Hematopoietic multipotent progenitor cell (in vitro differentiated cells): ENCODE data around the gene TRIO. TPM values are rescaled to one million over a fixed set of nuclear protein-coding genes. Genes with fewer than 3 reads are reported as not detected.

Experiments used
- DNase-seq, 3 donors: peaks; one replicate each; pipeline ENCODE4 v3.0.0-alpha.2; 2011 to 2015; ENCODE audit warnings: low read depth in 2 of 3, low spot score in 2 of 3
- total RNA-seq: library from RNA; depleted of rRNA; stranded (reverse); fragments of >200 nt; gene quantifications from one replicate; pipeline ENCODE4 v1.2.3, GENCODE V29; 2012

TRIO gene
- total RNA-seq, 1 donor = 69.2 TPM

DNA sequence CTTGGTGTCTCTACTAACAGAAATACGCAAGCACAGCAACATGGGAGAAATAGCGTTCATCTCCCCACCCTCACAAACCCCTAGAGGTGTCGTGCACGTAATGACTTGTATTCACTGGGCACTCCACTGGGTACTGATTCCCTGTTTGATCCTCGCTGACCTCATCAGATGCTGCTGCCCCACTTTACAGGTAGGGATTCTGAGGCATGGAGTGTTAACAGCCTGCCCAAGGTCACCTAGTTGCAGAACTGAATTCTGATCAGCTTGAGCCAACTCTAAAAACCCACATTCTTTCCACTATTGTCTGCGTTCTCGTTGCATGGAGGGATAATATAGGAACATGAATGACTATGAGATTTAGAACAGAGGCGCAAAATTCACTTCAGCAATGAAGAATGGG lies 96.3 kb downstream of the TRIO start:
- no peak for DNase-seq

DNA sequence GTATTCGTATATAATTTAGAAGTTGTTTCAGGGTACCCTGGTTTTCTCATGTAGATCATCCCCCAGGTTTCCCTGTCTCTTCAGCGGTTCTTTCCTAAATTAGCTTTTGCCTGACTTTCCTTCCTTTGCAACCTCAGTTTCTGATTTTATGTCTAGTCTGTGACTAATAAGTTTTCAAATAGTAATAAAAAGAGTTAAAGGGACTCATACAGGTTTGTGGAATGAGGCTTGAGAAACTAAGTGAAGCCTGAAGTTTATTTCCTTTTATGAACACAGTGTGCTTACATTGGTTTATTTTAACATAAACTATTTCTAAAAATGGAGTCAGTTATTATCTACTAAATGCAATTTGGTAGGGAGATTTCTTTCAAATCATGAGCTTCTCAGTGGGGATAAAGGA lies 96.8 kb downstream of the TRIO start:
- no peak for DNase-seq

DNA sequence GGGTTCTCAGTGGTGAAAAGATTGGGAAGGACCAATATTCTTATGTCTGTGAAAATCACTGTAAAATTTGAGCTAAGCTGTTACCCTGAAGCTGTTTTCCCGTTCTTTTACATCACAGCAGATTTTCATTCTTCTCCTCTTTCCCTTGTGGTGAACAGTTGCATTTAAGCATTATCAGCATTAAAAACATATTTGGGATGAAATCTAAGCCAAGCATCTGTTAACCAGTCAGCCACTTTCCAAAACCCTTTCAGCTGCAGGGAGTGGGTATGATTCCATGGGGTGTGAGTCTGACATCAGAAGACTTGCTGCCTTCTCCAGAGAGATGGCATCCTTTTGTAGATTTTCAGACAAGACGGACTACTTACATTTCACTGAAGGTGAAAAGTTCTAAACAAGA lies 97.2 kb downstream of the TRIO start:
- no peak for DNase-seq

DNA sequence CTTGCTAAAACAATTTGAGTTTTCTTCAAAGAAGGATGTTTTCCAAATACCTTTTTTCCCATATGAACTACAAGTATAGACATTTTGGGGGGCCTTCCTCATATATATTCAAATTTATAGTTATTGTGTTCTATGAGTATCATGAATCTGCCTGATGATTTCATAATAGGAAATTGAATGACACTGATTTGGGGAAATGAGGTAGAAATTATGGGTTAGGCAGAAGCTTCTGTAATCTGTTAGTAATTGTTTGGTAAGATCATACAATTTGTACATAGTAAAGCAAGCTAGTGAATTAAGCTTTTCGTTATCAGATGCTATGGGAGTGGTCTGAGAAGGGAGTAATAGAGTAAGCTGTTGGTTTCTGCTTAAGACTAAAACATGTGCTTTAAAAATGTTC lies 98.0 kb downstream of the TRIO start:
- DNase-seq = no peak

DNA sequence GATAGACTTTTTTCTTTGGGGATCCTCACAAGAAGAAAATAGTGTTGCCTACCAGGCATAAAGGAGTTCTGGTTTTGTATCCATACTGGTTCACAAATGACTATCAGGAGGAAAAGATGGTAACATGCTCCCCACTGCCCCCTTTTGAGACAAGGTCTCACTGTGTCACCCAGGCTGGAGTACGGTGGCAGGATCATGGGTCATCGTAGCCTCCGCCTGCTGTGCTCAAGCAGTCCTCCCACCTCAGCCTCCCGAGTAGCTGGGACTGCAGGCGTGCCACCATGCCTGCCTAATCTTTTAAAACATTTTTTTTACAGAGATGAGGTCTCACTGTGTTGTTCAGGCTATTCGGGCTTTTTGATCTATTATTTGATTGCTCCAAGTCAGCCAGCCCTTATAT lies 99.3 kb downstream of the TRIO start:
- no peak for DNase-seq

DNA sequence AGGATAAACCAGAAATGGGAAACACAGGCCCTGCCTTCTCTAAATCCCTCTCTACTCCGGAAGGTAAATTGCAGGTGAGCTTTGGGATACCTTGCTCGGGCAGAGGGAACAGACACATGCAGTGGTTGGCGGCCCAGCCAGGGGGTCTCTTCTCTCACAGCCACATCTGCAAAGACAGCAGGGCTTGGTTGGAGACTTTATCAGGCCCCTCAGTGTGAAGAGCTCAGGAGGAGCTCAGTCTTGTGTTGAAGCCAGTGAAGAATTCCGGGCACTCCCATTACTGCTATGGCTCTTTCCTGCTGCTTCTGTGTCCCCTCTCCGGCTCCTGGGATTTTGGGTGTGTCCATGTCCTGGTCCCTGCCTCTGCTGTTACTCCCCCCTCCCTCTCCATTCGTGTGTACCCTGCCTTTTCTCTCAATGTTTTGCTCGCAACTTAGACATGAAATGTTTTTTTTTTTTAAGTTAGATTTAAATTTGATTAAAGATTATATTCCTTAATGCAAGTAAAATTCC lies 99.8 kb downstream of the TRIO start:
- DNase-seq = no peak

DNA sequence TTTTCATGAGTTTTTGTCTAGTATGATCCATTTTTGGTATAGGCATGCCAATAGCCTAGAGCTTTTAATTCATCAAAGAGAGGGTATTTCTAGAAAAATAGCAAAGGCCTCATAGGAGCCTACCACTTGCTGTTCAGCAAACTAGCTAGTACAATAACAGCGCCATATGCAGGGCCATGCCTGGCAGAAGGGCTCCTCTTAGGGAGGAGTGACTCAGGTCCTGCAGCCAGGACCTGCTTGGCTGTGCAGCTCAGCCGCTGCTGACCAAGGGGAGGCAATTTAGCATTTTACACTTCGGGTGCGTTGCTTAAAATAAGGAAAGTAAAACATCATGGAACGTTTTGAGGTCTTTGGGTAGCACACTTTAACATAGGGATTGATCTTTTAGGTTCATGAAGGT lies 100.6 kb downstream of the TRIO start:
- no peak for DNase-seq

DNA sequence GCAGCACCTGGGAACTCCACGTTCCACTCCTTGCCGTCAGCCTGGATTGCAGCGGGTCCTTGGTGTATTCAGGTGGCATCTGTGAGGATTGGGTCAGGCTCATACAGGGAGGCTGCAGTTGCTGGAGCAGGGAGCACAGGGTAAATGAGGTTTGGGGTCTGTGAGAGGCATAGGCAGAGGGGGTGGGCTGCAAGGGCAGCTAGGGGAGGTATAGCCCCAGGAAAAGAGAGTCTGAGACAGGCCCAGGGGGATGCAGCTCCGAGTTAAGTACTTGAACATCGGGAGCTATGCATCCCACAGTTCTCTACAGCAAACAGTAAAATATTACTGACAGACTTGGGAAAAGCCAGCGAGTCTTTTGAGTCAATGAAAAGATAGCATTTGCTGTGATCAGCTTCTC lies 101.6 kb downstream of the TRIO start:
- DNase-seq = no peak

DNA sequence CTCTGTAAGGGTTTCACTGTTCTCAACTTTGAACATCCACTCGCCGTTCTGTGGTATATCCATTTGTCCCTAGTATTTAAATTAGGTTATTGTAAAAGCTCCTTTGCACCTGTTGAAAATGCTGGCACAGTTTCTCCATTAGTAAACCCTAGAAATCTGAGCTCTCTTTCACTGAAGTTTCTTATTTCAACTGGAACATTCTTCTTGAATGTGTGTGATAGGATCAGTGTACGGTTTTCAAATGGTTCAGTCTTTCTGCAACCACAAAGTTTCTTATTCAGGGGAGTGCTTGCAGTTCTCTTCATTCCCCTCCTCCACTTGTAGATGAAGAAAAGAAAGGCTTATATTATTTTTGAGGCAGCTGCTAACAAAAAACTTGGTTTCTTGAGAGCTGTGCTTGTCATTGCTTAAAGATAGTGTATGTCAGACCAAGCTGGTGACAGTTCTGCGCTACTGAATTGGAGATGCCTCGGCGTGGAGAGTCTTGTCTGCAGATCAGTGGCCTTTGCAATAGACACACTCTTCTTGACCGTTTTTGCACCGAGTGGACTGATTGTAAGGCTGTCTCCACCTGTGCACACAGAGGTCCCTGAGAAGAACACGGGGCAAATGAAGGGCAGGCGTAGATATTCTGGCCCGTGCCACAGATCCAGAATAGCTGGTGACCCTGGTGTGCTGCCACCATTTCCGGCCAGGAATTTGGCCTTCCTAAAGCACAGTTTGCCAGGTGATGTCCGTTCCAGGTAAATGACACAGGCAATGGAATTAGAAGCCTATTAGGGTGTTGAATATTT lies 102.2 kb downstream of the TRIO start:
- no peak for DNase-seq

DNA sequence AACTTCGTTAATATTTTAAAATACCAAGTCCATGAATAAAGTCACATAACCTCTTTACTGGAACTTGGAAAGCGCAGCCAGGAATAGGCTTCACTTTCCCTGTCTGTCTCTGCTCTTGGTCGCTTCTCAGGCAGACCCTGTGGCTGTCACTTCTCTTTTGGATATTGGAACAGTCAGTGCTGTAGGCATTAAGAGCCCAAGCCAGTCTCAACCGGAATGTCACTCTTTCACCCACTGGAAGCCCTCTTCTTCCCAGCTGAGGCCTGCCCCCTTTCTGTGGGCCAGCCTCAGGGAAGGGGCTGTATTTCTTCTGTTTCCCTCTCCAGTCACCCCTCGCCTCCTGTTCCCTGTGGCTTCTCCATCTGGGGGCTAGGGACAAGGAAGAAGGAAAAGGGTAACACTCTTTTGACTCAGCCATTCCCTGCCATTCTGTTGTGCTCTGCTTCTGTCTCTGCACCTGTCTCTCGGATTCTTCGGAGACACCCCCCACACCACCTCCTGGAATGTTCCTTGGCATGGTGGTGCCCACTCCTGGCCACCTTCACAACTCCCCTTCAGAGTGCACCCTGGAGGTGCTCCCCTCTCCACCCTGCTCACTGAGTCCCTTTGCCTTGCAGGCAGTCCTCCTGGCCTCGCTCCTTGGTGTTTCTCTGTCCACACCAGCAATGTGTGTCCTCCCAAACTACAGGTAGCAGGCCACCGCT lies 103.4 kb downstream of the TRIO start:
- no peak for DNase-seq

DNA sequence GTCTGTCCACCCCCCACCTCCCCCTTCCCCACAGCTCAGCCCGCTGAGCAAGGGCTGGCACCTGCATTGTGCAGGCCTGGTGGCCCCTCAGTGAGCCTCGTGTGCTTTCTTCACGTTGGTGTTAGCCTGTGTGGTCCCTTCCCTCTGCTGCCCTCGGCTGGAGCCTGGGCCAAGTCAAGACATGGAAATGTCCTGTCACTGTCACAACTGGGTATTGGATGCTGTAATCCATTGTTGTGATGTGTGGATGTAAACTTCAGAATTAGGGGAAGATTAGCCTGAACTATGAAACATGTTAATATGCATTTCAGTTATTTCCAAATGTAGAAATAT lies 103.9 kb downstream of the TRIO start:
- no peak for DNase-seq

DNA sequence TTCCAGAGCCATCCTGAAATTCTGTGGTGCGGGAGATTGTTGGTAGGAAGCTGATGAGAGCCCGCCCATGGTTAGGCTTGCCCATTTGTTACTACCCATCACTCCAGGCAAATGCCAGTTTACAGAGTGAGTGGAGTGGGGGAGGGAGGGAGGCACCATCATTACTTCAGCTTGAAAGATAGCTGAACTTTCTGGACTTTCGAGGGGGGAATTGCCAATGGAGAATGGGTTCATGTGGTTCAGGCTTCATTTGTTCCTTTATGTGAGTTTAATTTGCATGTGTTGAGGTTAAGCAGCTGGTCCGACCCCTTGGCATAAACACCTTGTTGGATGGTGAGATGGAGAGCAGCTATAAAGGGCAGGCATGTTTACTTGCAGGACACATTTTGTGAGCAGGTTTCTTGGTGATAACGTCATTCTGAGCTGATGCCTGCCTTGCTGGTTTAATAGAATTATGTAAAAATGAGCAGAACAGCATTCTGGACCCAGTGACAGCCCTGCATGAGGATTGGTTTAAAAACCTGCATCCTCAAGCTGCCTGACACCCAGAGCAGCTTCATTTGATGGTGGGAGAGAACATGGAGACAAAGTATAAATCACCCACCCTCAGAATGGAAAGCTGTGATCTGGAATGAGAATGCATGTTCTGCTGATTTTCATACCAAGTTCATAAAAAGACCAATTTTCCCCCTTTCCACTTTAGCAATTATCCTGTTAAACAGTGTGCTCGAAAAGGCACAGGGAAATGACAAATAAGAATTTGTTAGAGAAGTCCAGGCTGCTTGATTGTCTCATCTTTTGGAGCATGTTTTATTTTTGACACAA lies 106.3 kb downstream of the TRIO start:
- DNase-seq = no peak

DNA sequence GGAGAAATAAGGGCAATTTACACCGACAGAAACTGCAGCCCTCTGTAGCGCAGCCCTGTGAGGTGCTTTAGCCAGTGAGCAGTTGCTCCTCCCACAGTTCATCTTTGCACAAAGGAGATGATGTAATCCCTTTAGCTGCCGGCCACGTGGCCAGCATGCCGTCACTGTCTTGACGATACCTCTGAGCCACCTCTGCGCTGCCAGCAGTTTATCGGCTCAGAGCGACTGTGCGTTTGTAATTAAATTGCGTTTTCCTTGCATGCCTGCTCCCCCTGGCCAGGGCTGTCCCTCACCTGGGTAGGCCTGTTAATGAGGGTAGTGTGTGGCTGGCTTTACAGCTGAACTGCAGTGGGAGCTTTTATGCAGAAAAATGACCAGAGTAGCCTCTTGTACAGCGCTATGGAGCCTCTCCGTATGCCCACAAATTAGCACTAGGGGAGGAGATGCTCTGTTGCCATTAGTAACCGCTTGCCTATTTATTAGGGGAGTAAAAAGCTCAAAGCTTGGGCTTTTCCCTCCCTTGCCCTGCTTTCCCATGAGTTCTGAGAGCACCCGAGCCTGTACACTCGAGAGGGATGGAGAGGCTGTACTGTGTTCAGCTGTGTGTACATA lies 107.0 kb downstream of the TRIO start:
- DNase-seq = peak in 1 of 3 donors; percentile 41

DNA sequence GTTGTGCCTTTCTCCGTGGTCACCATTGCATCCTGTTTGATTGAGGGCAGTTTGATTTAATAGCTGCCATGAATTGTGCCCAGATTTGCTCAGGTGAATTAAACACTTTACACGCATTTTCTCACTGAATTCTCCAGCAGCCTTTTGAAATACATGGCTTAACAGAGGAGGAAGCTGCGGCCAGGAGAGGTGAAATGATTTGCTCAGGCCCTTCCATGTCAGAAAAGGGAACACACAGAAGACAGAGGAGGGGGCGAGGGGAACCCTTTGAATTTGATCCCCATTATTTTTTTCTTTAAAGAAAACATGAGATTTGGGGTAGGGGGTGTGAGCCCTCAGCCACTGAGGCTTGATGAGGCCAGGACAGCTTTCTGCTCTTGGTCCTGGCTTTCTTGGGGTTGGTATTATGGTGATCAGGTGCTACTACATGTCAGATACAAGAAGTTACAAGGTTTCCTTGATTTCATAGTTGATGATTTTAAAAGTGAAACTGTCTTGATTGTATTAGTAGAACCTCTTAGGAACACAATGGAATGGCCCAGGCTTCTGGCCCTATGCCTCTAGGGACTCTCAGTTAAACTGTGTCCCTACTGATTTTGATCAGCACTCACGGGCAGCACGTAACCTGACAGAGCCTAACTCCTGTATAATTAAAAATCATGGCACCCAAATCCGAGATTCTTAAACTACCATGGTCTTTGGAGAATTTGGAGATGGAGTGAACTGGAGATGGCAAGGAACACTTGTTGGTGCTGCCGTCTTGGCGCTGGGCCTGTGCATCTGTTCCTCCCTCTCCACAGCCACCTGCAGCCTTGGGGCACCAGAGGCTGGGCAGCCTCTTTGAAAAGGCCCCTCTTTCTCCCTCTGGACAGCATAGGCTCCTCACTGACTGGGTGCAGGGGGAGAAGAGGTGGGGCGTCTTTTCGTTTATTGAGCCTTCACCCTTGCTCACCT lies 107.9 kb downstream of the TRIO start:
- peak in 1 of 3 donors; percentile 57 for DNase-seq

DNA sequence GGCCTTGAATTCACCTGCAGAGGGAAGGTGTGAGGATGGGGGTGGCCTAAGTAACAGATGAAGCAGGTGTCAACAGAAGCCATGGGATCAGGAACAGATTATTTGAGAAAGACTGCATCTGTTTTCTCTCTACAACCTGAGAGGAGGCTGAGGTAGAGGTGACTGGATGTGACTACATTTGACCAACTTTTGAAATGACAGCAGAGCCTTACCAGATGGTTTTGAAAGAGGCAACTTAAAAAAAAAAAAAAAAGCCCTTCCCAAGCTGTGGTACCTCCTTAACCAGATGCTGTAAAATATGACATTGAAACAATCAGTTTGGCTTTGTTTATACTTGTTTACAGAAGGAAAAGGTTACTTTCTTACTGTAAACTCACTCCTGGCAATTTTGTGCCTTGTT lies 108.6 kb downstream of the TRIO start:
- no peak for DNase-seq

DNA sequence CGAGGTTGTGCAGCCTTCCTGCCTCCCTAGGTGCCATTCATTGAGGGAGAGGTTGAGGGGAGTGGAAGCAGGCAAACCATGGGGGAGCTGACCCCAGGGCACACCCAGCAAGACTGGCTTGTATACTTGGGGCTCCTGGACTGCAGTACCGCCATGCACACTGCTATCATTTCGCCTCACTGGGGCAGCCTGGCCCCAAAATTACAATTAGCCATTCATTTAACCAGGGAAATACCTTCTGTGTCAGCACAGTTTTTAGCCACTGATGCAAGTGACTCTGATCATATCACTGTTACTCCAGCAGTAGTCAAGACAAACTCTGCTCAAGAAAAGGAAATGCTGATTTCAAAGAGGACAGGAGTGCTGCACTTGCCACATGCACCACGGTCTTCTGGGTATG lies 109.7 kb downstream of the TRIO start:
- DNase-seq = no peak

DNA sequence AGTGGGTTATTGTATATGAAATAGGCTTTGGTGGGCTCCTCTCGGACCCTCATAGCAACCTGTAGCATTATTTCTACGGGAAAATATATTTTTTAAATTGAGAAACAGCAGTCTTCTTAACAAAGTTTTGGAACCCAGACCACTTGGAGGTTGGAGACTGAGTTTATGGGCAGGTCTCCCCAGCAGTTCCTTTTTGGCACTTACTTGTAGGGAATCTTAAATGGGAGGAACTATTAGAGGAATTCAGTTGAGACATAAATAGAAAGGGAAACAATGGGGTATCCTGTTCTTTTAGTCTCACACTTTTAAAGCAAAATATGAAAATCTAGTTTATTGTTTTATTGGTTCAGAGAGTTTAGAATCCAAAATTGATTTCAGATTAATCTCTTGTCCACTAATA lies 111.5 kb downstream of the TRIO start:
- DNase-seq = no peak

DNA sequence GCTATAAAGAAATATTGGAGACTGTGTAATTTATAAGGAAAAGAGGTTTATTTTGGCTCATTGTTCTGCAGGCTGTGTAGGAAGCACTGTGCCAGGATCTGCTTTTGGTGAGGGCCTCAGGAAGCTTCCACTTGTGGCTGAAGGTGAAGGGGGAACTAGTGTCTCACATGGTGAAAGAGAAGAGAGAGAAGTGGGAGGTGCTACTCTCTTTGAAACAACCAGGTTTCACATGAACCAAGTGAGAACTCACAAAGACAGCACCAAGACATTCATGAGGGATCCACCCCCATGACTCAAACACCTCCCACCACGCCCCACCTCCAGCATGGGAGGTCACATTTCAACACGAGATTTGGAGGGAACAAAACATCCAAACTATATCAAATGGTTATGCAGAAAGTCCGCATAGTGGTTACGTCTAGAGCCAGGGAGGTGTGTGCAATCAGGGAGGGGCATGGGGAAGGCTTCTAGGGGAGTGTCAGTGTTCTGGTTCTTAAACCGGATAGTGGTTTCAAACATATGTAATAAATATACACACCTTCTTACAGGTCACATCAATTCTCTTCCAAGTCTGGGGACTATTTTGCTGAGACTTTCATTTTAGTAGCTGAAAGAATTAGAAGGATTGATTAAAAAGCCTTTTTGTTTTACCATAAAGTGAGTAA lies 113.0 kb downstream of the TRIO start:
- no peak for DNase-seq

DNA sequence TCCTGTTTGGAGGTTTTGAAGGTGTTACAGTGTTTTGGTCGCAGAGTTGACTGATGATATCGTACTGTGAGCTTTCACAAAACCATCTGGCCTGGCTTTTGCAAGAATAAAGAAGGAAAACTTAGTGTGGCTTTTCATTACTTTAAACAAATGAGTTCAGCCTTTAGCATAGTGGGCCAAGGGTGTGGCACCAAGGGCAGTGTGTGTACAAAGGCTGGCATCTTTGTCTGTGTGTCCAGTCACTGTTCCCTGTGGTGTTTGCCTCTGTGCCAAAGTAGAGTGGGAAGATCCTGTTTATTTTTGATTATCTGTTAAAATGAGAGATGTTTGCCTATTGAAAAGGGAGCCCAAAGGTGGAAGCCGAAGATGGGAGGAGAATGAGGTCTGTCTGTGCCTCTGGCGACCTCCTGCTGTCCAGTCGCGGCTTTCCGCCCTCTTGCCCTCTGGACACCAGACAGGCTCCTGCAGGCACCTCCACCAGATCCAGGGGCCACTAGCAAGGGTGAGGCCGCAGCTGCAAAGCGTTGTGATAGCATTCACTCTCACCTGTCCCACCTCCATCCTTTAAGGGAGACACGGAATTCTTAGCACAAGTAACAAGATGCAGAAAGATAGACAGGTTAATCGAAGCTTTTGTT lies 113.7 kb downstream of the TRIO start:
- no peak for DNase-seq
